ENCODE measurements around the gene UNCX.

DNA sequence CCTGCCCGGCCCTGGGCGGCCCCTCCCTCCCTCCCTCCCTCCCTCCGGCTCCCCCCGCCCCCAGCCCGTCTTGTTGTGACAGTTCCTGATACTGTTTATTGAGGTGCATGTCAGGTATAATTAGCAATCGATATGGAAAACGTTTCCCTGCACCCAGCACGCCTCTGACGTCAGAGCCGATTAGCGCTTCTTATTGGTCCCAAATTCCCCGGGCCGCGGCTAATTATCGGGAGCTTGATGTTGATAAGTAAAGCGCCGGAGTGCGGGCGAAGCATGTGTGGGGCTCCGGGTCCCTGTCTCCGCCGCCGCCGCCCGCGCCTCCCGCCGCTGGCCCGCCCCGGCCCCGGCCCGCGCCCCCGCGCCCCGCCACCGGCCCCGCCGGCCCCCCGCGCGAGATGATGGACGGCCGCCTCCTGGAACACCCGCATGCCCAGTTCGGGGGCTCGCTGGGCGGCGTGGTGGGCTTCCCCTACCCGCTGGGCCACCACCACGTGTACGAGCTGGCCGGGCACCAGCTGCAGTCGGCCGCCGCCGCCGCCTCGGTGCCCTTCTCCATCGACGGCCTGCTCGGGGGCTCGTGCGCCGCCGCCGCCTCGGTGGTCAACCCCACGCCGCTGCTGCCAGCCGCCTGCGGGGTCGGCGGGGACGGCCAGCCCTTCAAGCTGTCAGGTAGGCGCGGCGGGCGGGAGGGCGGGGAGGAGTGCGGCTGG lies at the start of gene UNCX:
- TF ChIP-seq, protein P1, sequence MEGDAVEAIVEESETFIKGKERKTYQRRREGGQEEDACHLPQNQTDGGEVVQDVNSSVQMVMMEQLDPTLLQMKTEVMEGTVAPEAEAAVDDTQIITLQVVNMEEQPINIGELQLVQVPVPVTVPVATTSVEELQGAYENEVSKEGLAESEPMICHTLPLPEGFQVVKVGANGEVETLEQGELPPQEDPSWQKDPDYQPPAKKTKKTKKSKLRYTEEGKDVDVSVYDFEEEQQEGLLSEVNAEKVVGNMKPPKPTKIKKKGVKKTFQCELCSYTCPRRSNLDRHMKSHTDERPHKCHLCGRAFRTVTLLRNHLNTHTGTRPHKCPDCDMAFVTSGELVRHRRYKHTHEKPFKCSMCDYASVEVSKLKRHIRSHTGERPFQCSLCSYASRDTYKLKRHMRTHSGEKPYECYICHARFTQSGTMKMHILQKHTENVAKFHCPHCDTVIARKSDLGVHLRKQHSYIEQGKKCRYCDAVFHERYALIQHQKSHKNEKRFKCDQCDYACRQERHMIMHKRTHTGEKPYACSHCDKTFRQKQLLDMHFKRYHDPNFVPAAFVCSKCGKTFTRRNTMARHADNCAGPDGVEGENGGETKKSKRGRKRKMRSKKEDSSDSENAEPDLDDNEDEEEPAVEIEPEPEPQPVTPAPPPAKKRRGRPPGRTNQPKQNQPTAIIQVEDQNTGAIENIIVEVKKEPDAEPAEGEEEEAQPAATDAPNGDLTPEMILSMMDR (IDR thresholded peaks at IDR 0.05), result no peak
- no peak for TF ChIP-seq POLR2A (IDR thresholded peaks at IDR 0.05)
